OCI-LY7 (cell line): ENCODE results near the gene NHS. TPM values are rescaled to one million over a fixed set of nuclear protein-coding genes. Genes with fewer than 3 reads are reported as not detected.

Source experiments
- BruUV-seq: library from RNA; stranded (reverse); fragments of 400-500 nt; replicated peaks from 2 replicates; lab custom pipeline; 2021; lab: Mats Ljungman, UMichigan
- CTCF ChIA-PET: fragments of 300-600 bp; sonication (Branson Sonifier 250); formaldehyde crosslinking; loops from one replicate; lab custom pipeline; 2022; ENCODE audit warnings: antibody characterized with exemption; ENCODE audit not compliant: unreplicated experiment; lab: Charles Lee
- POLR2A ChIA-PET: fragments of 300-600 bp; sonication (Branson Sonifier 250); formaldehyde crosslinking; loops from one replicate; lab custom pipeline; 2022; ENCODE audit warnings: antibody characterized with exemption; lab: Charles Lee
- DNase-seq: peaks from one replicate; pipeline ENCODE4 v3.0.0-alpha.2; 2015; ENCODE audit warnings: low spot score
- H2AFZ ChIP-seq: fragments of 200-600 bp; sonication (generic), shearing (Covaris generic); 2 replicates; pipeline ENCODE4 v1.6.1; 2014; ENCODE audit warnings: mild to moderate bottlenecking, antibody characterized with exemption, low read length, moderate library complexity
- H3K27ac ChIP-seq: fragments of 200-600 bp; sonication (generic); 2 replicates; pipeline ENCODE4 v1.5.1; 2014; ENCODE audit warnings: mixed run types, low read depth, mild to moderate bottlenecking, moderate library complexity, low read length, inconsistent platforms; ENCODE audit not compliant: poor library complexity, severe bottlenecking
- H3K36me3 ChIP-seq: fragments of 200-600 bp; sonication (generic); 2 replicates; pipeline ENCODE4 v1.6.1; 2014; ENCODE audit warnings: mild to moderate bottlenecking, antibody characterized with exemption, low read length, moderate library complexity, mixed read lengths; ENCODE audit not compliant: insufficient read depth
- H3K4me1 ChIP-seq: fragments of 200-600 bp; sonication (generic); 2 replicates; pipeline ENCODE4 v1.5.1; 2014; ENCODE audit warnings: mild to moderate bottlenecking, low read length; ENCODE audit not compliant: insufficient read depth, poor library complexity, severe bottlenecking
- H3K4me2 ChIP-seq: fragments of 200-600 bp; sonication (generic); 2 replicates; pipeline ENCODE4 v1.6.1; 2014; ENCODE audit warnings: mild to moderate bottlenecking, low read length
- H3K4me3 ChIP-seq: fragments of 200-600 bp; sonication (generic); 2 replicates; pipeline ENCODE4 v1.5.1; 2014; ENCODE audit warnings: mild to moderate bottlenecking, low read depth, low read length; ENCODE audit not compliant: poor library complexity, severe bottlenecking
- H3K79me2 ChIP-seq: fragments of 200-600 bp; sonication (generic); 2 replicates; pipeline ENCODE4 v1.6.1; 2016; ENCODE audit warnings: low read depth, mild to moderate bottlenecking, low read length, moderate library complexity, mixed read lengths; ENCODE audit not compliant: insufficient read depth
- H3K9me2 ChIP-seq: fragments of 200-600 bp; sonication (generic); 2 replicates; pipeline ENCODE4 v1.6.1; 2016; ENCODE audit warnings: mild to moderate bottlenecking, low read length, mixed read lengths; ENCODE audit not compliant: insufficient read depth
- H3K9me3 ChIP-seq: fragments of 200-600 bp; sonication (generic); 2 replicates; pipeline ENCODE4 v1.6.1; 2014; ENCODE audit warnings: mild to moderate bottlenecking, mixed run types, low read length, mixed read lengths
- H4K20me1 ChIP-seq: fragments of 200-600 bp; sonication (generic); 2 replicates; pipeline ENCODE4 v1.6.1; 2014; ENCODE audit warnings: mild to moderate bottlenecking, antibody characterized with exemption, low read length, moderate library complexity, mixed read lengths; ENCODE audit not compliant: insufficient read depth
- CTCF ChIP-seq: fragments of 200-600 bp; sonication (generic); conservative IDR thresholded peaks from 2 replicates; pipeline ENCODE4 v1.5.1; 2014; ENCODE audit warnings: mild to moderate bottlenecking, antibody characterized with exemption, low read length, moderate library complexity, mixed read lengths
- EZH2phosphoT487 ChIP-seq: fragments of 200-600 bp; sonication (generic); IDR thresholded peaks from 2 replicates; pipeline ENCODE4 v1.6.1; 2018; ENCODE audit warnings: low read depth, borderline replicate concordance, mild to moderate bottlenecking, mixed run types, antibody characterized with exemption, low read length, moderate library complexity, mixed read lengths
- intact Hi-C: fragments of 100-400 bp; cut with micrococcal nuclease; formaldehyde crosslinking; loops from one replicate; pipeline ENCODE4 v1.10.0; 2022; ENCODE audit not compliant: unreplicated experiment
- total RNA-seq, 2 experiments: library from RNA; depleted of rRNA in 1 of 2; stranded (reverse); fragments of >200 nt in 1 of 2; shearing (Covaris generic) in 1 of 2; gene quantifications; 2 replicates each; pipeline ENCODE4 v1.2.3, GENCODE V29; 2014 to 2022

NHS gene
- total RNA-seq, 2 experiments from 2014 or later = not detected

- intact Hi-C loops = no loop called here
- POLR2A ChIA-PET = no interaction called here
These were observed 74.9 kb downstream of the NHS start for GRCh38 chrX:17449866-17450265.

GRCh38 chrX:17453788-17454187, 78.8 kb downstream of the NHS start:
- POLR2A ChIA-PET = interaction anchor here (0.5 kb wide), 1 partner anchor 118 kb away, joined by 4 read pairs; no protein-coding TSS in a partner anchor
- no peak overlapping the region for H3K4me3 ChIP-seq
- H3K9me2 ChIP-seq = no peaks in the 10 kb centered on the region
- no peaks in the 10 kb centered on the region for H3K4me1 ChIP-seq
- H3K36me3 ChIP-seq = no peaks in the 10 kb centered on the region
- no peaks in the 10 kb centered on the region for H4K20me1 ChIP-seq
- intact Hi-C loops = no loop called here
- no peaks in the 10 kb centered on the region for H3K79me2 ChIP-seq
- no peak overlapping the region for H2AFZ ChIP-seq
- CTCF ChIA-PET = no interaction called here
- no peak for DNase-seq
- no TSS peak for BruUV-seq
- TF ChIP-seq CTCF (no peak), EZH2phosphoT487 (no peak)
- no peak overlapping the region for H3K4me2 ChIP-seq
- no peaks in the 10 kb centered on the region for H3K9me3 ChIP-seq
- no peak overlapping the region for H3K27ac ChIP-seq

More at GRCh38 chrX:17449866-17450265, 74.9 kb downstream of the NHS start:
- Histone ChIP-seq H3K9me2 (no peaks in the 10 kb centered on the region), H3K27ac (no peak overlapping the region), H2AFZ (no peak overlapping the region), H3K4me3 (no peak overlapping the region), H3K4me2 (no peak overlapping the region), H3K79me2 (no peaks in the 10 kb centered on the region), H3K36me3 (no peaks in the 10 kb centered on the region), H3K4me1 (no peaks in the 10 kb centered on the region), H4K20me1 (no peaks in the 10 kb centered on the region), H3K9me3 (no peaks in the 10 kb centered on the region)
- BruUV-seq = no TSS peak
- TF ChIP-seq CTCF (no peak), EZH2phosphoT487 (no peak)
- no peak for DNase-seq
- CTCF ChIA-PET = no interaction called here

DNA sequence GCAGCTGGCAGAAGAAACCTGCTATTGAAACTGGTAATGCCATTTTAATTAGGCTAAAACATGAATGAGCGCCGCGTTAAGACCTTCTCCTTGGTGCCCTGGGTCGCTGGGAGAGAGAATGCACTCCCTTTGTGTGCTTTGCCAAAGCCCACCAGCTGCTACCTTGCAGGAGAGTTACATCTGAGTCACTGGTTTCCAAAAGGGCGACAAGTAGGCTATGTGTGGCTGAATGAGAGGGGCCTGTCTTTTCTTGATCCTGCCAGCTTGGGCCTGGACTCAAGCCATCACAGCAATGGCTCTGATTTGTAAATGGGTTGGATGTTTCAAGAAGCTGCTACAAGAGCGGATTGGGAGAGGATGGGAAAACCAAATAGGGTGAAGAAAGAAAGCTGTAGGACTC, 81.5 kb downstream of the NHS start:
- DNase-seq = no peak
- Histone ChIP-seq H2AFZ (no peak overlapping the region), H3K79me2 (no peaks in the 10 kb centered on the region), H3K9me2 (no peaks in the 10 kb centered on the region), H3K36me3 (no peaks in the 10 kb centered on the region), H3K27ac (no peak overlapping the region), H3K9me3 (no peaks in the 10 kb centered on the region), H3K4me1 (no peaks in the 10 kb centered on the region), H4K20me1 (no peaks in the 10 kb centered on the region), H3K4me3 (no peak overlapping the region), H3K4me2 (no peak overlapping the region)
- BruUV-seq = no TSS peak
- TF ChIP-seq EZH2phosphoT487 = no peak
- TF ChIP-seq CTCF = no peak
- ChIA-PET CTCF (no interaction called here), POLR2A (interaction anchor here (0.9 to 1.6 kb wide), 2 partner anchors 19 to 37 kb away, joined by 3 to 4 read pairs; no protein-coding TSS in a partner anchor)
- intact Hi-C loops = no loop called here
